Naive thymus-derived CD4-positive, alpha-beta T cell (primary cell): Measurements from ENCODE around the gene GSTO2. TPM values are rescaled to one million over a fixed set of nuclear protein-coding genes. Genes with fewer than 3 reads are reported as not detected.
A peak's percentile ranks its signal among the peaks of the same experiment; 100 is the strongest.

ENCODE experiments used
- ATAC-seq: fragments of 150-1000 bp; cut with Tn5 transposase; 2 replicates; pipeline ENCODE4 v1.10.0; 2021; ENCODE audit warnings: mild to moderate bottlenecking, moderate library complexity
- CTCF ChIA-PET: fragments of 350-600 bp; sonication (Branson Sonifier 250); formaldehyde crosslinking; loops from one replicate; lab custom pipeline; 2021; ENCODE audit warnings: antibody characterized with exemption; lab: Charles Lee
- POLR2A ChIA-PET: fragments of 350-600 bp; sonication (Branson Sonifier 250); formaldehyde crosslinking; loops from one replicate; lab custom pipeline; 2021; ENCODE audit warnings: antibody characterized with exemption, inconsistent platforms; lab: Charles Lee
- DNase-seq, 9 donors: peaks; one replicate each; pipeline versions ENCODE4 v3.0.0 to v3.0.0-alpha.2; 2020 to 2022; ENCODE audit warnings: mixed read lengths in 1 of 9
- H3K27ac ChIP-seq: one replicate; pipeline ENCODE4 v1.7.0; 2013; ENCODE audit warnings: mild to moderate bottlenecking, low read depth, low read length, moderate library complexity
- H3K27me3 ChIP-seq, 2 donors: one replicate each; pipeline ENCODE4 v1.7.0; 2013; ENCODE audit warnings: low read length in 2 of 2, mild to moderate bottlenecking in 2 of 2, moderate library complexity in 2 of 2; ENCODE audit not compliant: control insufficient read depth in 2 of 2, insufficient read depth in 2 of 2
- H3K36me3 ChIP-seq, 3 experiments: 1 replicate in 2 of 3; 2 replicates in 1 of 3; pipeline ENCODE4 v1.7.0; 2013; ENCODE audit warnings: low read length in 3 of 3, mild to moderate bottlenecking in 3 of 3, moderate library complexity in 1 of 3; ENCODE audit not compliant: insufficient read depth in 3 of 3, control insufficient read depth in 2 of 3
- H3K4me1 ChIP-seq, 2 donors: one replicate each; pipeline ENCODE4 v1.7.0; 2013; ENCODE audit warnings: low read length in 2 of 2, mild to moderate bottlenecking in 2 of 2, moderate library complexity in 1 of 2; ENCODE audit not compliant: control insufficient read depth in 2 of 2, insufficient read depth in 2 of 2
- H3K4me3 ChIP-seq: 2 replicates; pipeline ENCODE4 v1.7.0; 2013; ENCODE audit warnings: mild to moderate bottlenecking, low read length
- H3K9me3 ChIP-seq, 3 experiments: 1 replicate in 2 of 3; 2 replicates in 1 of 3; pipeline ENCODE4 v1.7.0; 2013; ENCODE audit warnings: low read length in 3 of 3; ENCODE audit not compliant: control insufficient read depth in 2 of 3
- H3K27ac Mint-ChIP-seq, 9 donors: one replicate each; pipeline ENCODE4 v1.8.0; 2020 to 2022; ENCODE audit warnings: mixed read lengths in 9 of 9, mild to moderate bottlenecking in 8 of 9, moderate library complexity in 5 of 9, inconsistent platforms in 2 of 9
- H3K27me3 Mint-ChIP-seq, 5 donors: one replicate each; pipeline ENCODE4 v1.8.0; 2021 to 2022; ENCODE audit warnings: mixed read lengths in 5 of 5, mild to moderate bottlenecking in 1 of 5
- H3K36me3 Mint-ChIP-seq, 5 donors: one replicate each; pipeline ENCODE4 v1.8.0; 2020 to 2022; ENCODE audit warnings: mixed read lengths in 5 of 5, mild to moderate bottlenecking in 3 of 5, inconsistent platforms in 1 of 5
- H3K4me1 Mint-ChIP-seq, 7 donors: one replicate each; pipeline ENCODE4 v1.8.0; 2020 to 2022; ENCODE audit warnings: mixed read lengths in 7 of 7, mild to moderate bottlenecking in 3 of 7, inconsistent platforms in 1 of 7
- H3K4me3 Mint-ChIP-seq, 10 donors: one replicate each; pipeline ENCODE4 v1.8.0; 2020 to 2022; ENCODE audit warnings: mild to moderate bottlenecking in 10 of 10, mixed read lengths in 10 of 10, moderate library complexity in 6 of 10, inconsistent platforms in 2 of 10
- H3K9me3 Mint-ChIP-seq, 11 donors: one replicate each; pipeline ENCODE4 v1.8.0; 2020 to 2022; ENCODE audit warnings: mixed read lengths in 11 of 11, mild to moderate bottlenecking in 4 of 11, inconsistent platforms in 1 of 11, moderate library complexity in 1 of 11
- intact Hi-C, 2 donors: fragments of 100-400 bp; cut with micrococcal nuclease; formaldehyde crosslinking; loops; one replicate each; pipeline ENCODE4 v1.15.1; 2023
- polyA plus RNA-seq, 2 donors: library from polyadenylated mRNA; unstranded; fragments of 300-500 nt; fragmentation: Illumina TruSeq; gene quantifications; one replicate each; pipeline ENCODE4 v1.2.3, GENCODE V29; 2021
- total RNA-seq, 6 experiments: library from RNA in 5 of 6; stranded (reverse) in 5 of 6; gene quantifications; 1 replicate in 5 of 6; 2 replicates in 1 of 6; pipeline ENCODE4 v1.2.3 and lab custom pipeline; 2021 to 2026

Gene GSTO2
- total and polyA plus RNA-seq, 7 experiments from 2014 or later = 1.0 to 2.5 (median 1.3) TPM

DNA sequence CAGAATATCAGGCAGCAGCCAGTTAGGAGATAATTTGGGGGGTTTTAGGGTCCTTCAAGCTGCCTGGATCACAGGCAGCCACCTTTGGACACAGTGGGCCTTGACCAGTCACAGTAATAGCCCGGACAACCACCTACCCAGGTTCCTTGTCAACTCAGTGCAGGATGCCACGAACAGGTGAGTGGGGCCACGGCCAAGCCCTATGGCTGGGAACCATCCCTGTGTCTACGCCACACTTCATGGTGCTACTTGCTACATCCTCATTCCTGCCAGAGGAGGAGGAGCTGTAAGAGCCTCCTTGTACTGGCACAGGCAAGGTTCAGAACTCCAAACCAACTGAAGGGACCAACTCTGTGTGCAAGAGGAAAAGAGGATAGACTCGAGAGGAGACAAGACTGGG, 49.3 kb downstream of the GSTO2 start:
- ChIA-PET CTCF (interaction anchor here (1.8 kb wide), 1 partner anchor 12 kb away, joined by 8 read pairs; no protein-coding TSS in a partner anchor), POLR2A (no interaction called here)
- H3K9me3 Mint-ChIP-seq = peaks cover 0 to 1% (median 0%) of the 10 kb centered on the region in 11 donors

DNA sequence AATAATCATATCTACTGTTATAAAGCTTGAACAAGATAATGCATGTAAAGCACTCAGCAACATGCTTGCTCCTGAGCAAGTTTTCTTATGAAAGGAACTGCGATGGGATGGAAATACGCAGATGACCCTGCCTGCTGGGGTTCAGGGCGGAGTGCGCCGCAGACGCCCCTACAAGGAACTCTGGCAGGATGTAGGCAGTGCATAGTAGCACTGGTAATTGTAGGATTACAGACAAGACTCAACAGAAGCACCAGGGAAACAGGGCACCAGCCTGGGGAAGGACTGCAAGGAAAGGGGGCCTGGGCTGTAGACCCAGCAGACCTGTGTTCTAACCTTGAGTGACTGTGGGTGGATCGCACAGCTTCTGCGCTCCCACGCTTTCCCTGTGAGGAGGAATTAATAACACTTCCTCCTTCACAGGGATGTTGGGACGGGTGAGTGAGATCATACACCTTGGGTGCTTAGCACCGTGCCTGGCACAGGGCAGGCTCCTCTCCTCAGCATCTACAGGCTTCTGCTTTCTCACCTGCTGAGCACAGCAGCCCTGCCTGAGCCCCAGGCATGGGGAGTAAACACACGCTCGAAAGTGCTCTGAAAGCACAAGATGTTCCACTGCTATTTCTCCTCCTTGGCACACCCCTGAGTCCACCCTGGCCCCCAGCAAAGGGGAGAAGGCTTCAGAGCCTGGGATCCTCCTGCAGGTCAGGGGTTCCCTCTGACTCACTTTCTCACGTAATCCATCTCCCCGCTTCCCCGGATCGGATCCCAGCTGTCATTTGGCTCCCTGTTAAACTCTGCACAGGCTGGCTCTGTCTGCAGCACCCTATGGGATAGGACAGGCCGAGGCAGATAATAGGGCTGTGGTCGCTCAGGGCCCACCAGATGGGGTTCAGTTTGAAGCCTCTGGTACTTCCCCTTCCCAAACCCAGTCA, 50.1 kb downstream of the GSTO2 start:
- peaks cover 0 to 1% (median 0%) of the 10 kb centered on the region in 11 donors for H3K9me3 Mint-ChIP-seq
- ChIA-PET CTCF (interaction anchor here (1.3 to 5.0 kb wide), 3 partner anchors 11 to 34 kb away, joined by 7 to 49 read pairs (median 8); partner anchors contain the start of gene CFAP58), POLR2A (no interaction called here)
- peaks cover 0 to 10% (median 0%) of the 10 kb centered on the region in 5 donors for H3K36me3 Mint-ChIP-seq
- Histone ChIP-seq H3K36me3 (peaks cover 0 to 23% (median 4%) of the 10 kb centered on the region in 3 experiments), H3K27ac (no peak overlapping the region), H3K9me3 (no peaks in the 10 kb centered on the region), H3K27me3 (no peaks in the 10 kb centered on the region), H3K4me1 (peaks cover 33 to 65% of the 10 kb centered on the region in 2 donors), H3K4me3 (no peak overlapping the region)
- ATAC-seq (no peak), DNase-seq (no peak)
- H3K27me3 Mint-ChIP-seq = no peaks in the 10 kb centered on the region
- intact Hi-C loops = loop anchor here in 1 of 2 donors (1.0 kb wide), 1 partner anchor 11 kb away; no protein-coding TSS in a partner anchor
- peak overlapping the region in 7 of 10 donors; percentile 3 to 93 (median 53) for H3K4me3 Mint-ChIP-seq
- H3K27ac Mint-ChIP-seq = peak overlapping the region in 7 of 9 donors; percentile 8 to 72 (median 51)
- peaks cover 61 to 75% (median 73%) of the 10 kb centered on the region in 7 donors for H3K4me1 Mint-ChIP-seq

More for the DNA sequence above, 49.3 kb downstream of the GSTO2 start:
- DNase-seq (no peak), ATAC-seq (no peak)
- Mint-ChIP-seq H3K4me1 (peaks cover 54 to 67% (median 65%) of the 10 kb centered on the region in 7 donors), H3K36me3 (peaks cover 0 to 15% (median under 1%) of the 10 kb centered on the region in 5 donors), H3K4me3 (peak overlapping the region in 2 of 10 donors; percentile 15 to 93), H3K27me3 (no peaks in the 10 kb centered on the region), H3K27ac (peak overlapping the region in 6 of 9 donors; percentile 1 to 79 (median 29))
- Histone ChIP-seq H3K4me3 (no peak overlapping the region), H3K27ac (no peak overlapping the region), H3K4me1 (peaks cover 27 to 57% of the 10 kb centered on the region in 2 donors), H3K36me3 (peaks cover 0 to 30% (median 10%) of the 10 kb centered on the region in 3 experiments), H3K9me3 (no peaks in the 10 kb centered on the region), H3K27me3 (no peaks in the 10 kb centered on the region)
- intact Hi-C loops = no loop called here

- Mint-ChIP-seq H3K4me1 (peaks cover 79 to 96% (median 94%) of the 10 kb centered on the region in 7 donors), H3K36me3 (peaks cover 0 to 16% (median 4%) of the 10 kb centered on the region in 5 donors), H3K4me3 (peak overlapping the region in 7 of 10 donors; percentile 72 to 93 (median 82)), H3K9me3 (peaks cover 0 to 1% (median 0%) of the 10 kb centered on the region in 11 donors), H3K27me3 (no peaks in the 10 kb centered on the region), H3K27ac (peak overlapping the region in 7 of 9 donors; percentile 91 to 96 (median 94))
- intact Hi-C loops = no loop called here
- ATAC-seq (no peak), DNase-seq (no peak)
- H3K36me3 ChIP-seq = peaks cover 0 to 2% (median 0%) of the 10 kb centered on the region in 3 experiments
- H3K27ac ChIP-seq = peak overlapping the region; percentile 59
- POLR2A ChIA-PET = interaction anchor here (1.3 to 4.3 kb wide), 6 partner anchors 10 to 25 kb away, joined by 4 to 38 read pairs (median 14); partner anchors contain the start of gene ITPRIP
- peak overlapping the region; percentile 38 for H3K4me3 ChIP-seq
- CTCF ChIA-PET = interaction anchor here (0.7 to 5.0 kb wide), 11 partner anchors 8 to 46 kb away, joined by 3 to 49 read pairs (median 4); partner anchors contain the start of gene CFAP58
- peaks cover 45 to 86% of the 10 kb centered on the region in 2 donors for H3K4me1 ChIP-seq
- no peaks in the 10 kb centered on the region for H3K9me3 ChIP-seq
- H3K27me3 ChIP-seq = no peaks in the 10 kb centered on the region
Observed at GRCh38 chr10:104321226-104321625, 52.2 kb downstream of the GSTO2 start.

DNA sequence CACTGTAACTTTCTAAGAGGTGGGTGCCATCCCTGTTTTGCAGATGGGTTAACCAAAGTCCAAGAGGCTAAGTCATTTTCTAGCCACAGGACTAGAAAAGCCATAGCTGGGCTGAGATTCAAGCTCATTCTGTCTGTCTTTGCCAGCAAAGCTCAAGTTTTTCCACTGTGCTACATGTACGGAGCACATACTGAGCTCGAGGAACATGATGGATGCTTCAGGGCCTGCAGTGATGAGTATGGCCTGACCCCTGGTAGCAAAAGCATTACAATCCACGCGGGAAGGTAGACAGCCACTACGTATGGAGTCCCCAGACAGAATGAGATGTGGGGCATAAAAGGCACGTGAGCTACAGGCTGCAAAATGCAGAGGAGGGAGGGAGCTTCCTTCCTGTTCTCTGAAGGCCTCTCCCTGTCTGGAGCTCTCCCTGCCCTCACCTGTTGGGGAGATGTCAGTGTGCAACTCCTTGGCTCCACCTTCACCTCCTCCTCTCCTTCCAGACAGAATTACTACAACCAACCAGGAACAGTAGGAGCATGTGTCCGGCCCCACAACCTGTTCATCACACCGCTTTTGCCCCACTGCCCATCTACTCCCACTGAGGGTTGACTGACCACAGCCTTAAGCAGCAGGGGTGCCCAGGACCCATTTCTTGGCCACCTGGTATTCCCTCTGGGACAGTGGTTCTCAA, 52.9 kb downstream of the GSTO2 start:
- H3K27ac ChIP-seq = peak overlapping the region; percentile 59
- ChIA-PET CTCF (interaction anchor here (0.7 to 5.0 kb wide), 12 partner anchors 8 to 47 kb away, joined by 3 to 49 read pairs (median 4); partner anchors contain the start of gene CFAP58), POLR2A (interaction anchor here (1.3 to 4.3 kb wide), 6 partner anchors 9 to 24 kb away, joined by 4 to 38 read pairs (median 14); partner anchors contain the start of gene ITPRIP)
- DNase-seq (peak in 2 of 9 donors; percentile 46 to 49), ATAC-seq (peak; percentile 48)
- peaks cover 51 to 92% of the 10 kb centered on the region in 2 donors for H3K4me1 ChIP-seq
- Mint-ChIP-seq H3K27me3 (no peaks in the 10 kb centered on the region), H3K4me3 (peak overlapping the region; percentile 72 to 93 (median 82)), H3K36me3 (peaks cover 0 to 17% (median 4%) of the 10 kb centered on the region in 5 donors), H3K4me1 (peaks cover 83 to 100% (median 99%) of the 10 kb centered on the region in 7 donors), H3K27ac (peak overlapping the region; percentile 89 to 96 (median 94)), H3K9me3 (peaks cover 0 to 1% (median 0%) of the 10 kb centered on the region in 11 donors)
- H3K27me3 ChIP-seq = no peaks in the 10 kb centered on the region
- peak overlapping the region; percentile 38 for H3K4me3 ChIP-seq
- H3K9me3 ChIP-seq = no peaks in the 10 kb centered on the region
- no peaks in the 10 kb centered on the region for H3K36me3 ChIP-seq
- intact Hi-C loops = loop anchor here (1.0 to 2.0 kb wide), 5 partner anchors 11 to 17 kb away; partner anchors contain the start of gene ITPRIP (in 1 of the 2)

DNA sequence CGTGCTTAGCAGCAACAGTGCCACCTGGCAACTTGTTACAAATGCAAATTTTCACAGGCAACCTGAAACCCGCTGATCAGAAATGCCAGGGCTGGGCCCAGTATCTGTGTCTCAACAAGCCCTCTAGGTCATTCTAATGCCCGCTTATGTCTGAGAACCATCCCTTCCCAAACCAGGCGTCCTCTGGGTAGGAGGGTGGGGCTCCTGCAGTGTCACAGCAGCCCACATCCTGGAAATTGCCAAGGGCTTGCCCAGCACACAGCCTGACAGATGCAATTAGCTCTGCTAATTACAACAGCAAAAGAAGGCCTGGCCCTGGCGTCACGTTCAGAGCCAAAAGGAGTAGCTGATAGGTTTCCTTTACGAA, 53.4 kb downstream of the GSTO2 start:
- H3K27me3 Mint-ChIP-seq = no peaks in the 10 kb centered on the region
- Histone ChIP-seq H3K9me3 (no peaks in the 10 kb centered on the region), H3K36me3 (no peaks in the 10 kb centered on the region), H3K4me3 (peak overlapping the region; percentile 38), H3K27ac (peak overlapping the region; percentile 59), H3K27me3 (no peaks in the 10 kb centered on the region), H3K4me1 (peaks cover 54 to 97% of the 10 kb centered on the region in 2 donors)
- intact Hi-C loops = loop anchor here (1.0 to 2.0 kb wide), 5 partner anchors 11 to 17 kb away; partner anchors contain the start of gene ITPRIP (in 1 of the 2)
- H3K27ac Mint-ChIP-seq = peak overlapping the region; percentile 89 to 96 (median 94)
- no peak for DNase-seq
- peaks cover 0 to 1% (median 0%) of the 10 kb centered on the region in 11 donors for H3K9me3 Mint-ChIP-seq
- H3K4me3 Mint-ChIP-seq = peak overlapping the region; percentile 72 to 93 (median 82)
- H3K4me1 Mint-ChIP-seq = peaks cover 83 to 100% (median 99%) of the 10 kb centered on the region in 7 donors
- ChIA-PET POLR2A (interaction anchor here (1.3 to 4.3 kb wide), 5 partner anchors 11 to 24 kb away, joined by 4 to 38 read pairs (median 15); partner anchors contain the start of gene ITPRIP), CTCF (interaction anchor here (1.1 to 5.0 kb wide), 9 partner anchors 10 to 34 kb away, joined by 3 to 49 read pairs (median 4); no protein-coding TSS in a partner anchor)
- peaks cover 0 to 17% (median 4%) of the 10 kb centered on the region in 5 donors for H3K36me3 Mint-ChIP-seq
- peak; percentile 44 for ATAC-seq
